LHCN-M2 (cell line): ENCODE data around the gene SLC35E1. TPM values are rescaled to one million over a fixed set of nuclear protein-coding genes. Genes with fewer than 3 reads are reported as not detected.
A peak's percentile ranks its signal among the peaks of the same experiment; 100 is the strongest.

Source experiments
- DNase-seq: peaks from one replicate; pipeline ENCODE4 v3.0.0-alpha.2; 2012; ENCODE audit warnings: low read depth
- polyA plus RNA-seq: library from polyadenylated mRNA; unstranded; fragments of >200 nt; gene quantifications from one replicate; pipeline ENCODE4 v1.2.1, GENCODE V29; 2012; ENCODE audit warnings: missing spikeins
- total RNA-seq: library from RNA; depleted of rRNA; stranded (reverse); fragments of >200 nt; gene quantifications from 2 replicates; pipeline ENCODE4 v1.2.3, GENCODE V29; 2014; rRNA removed

Gene SLC35E1
- 33.2 and 34.3 TPM in 2 replicates for total RNA-seq
- polyA plus RNA-seq = 33.3 TPM

DNA sequence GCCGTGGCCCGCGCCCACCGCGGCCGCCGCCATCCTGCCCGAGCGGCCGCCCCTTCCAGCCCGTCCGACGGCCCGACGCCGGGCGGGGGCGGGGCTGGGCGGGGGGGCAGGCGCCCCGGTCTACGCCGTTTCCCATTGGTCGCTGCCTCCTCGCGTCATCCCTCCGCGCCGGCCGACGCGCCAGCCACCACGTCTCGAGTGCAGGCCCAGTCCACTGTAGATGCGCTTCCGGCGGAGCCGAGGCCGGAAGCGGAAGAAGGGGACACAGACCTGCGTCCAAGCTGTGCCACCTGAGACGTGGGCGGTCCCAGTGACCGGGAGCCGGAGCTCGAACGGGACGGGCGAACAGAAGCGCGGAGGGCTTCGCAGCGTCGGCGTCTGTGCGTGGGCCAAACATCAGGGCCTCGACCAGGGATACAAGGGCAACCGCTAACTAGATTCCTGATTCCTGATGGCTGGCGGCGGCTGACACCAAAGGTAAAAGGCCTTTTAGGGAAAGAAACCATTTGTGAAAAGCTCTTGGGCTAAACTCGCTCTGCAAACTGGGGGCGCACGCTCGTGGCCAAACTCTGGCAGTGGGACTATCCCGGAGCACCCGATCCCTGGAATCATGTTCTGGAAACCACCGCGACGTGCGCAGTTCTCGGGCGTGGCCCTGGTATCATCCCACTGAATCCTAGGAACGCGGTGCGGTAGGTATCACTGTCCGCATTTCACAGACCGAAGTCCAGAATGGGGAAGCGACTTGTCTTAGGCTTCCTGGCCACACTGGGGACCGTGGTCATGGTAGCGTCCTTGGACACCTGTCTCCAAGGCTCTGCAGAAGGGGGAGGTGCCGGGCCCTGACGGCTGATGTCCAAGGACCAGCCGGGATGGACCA lies at the start of gene SLC35E1:
Gene SLC35E1 (minus strand): TSS at position 84 of the 880 bp plus-strand sequence. CDS start 51 bp downstream, at position 33.
- DNase-seq = peak; percentile 90

- no peak for DNase-seq
These were observed 49.1 kb upstream of the SLC35E1 start for GRCh38 chr19:16621165-16621800.

GRCh38 chr19:16620584-16620983 lies 48.4 kb upstream of the SLC35E1 start:
- DNase-seq = no peak

DNA sequence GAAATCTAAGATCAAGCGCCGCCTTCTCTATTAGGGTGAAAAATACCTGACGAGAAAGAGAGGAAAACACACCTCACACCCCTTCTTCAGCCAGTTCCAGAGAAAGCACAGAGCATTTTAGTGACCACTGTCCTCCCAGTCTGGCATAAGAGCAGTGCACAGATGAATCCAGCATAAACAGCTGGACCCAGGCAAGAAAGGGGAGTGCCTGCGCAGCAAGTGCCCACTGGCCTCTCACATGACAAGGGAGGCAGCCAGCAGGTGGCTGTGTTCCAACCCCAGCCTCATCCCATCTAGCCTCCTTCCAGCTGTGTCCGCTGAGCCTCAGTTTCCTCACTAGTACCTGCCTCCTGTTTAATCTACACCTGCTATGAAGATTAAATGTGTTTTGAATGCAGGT lies 47.8 kb upstream of the SLC35E1 start:
- no peak for DNase-seq

DNA sequence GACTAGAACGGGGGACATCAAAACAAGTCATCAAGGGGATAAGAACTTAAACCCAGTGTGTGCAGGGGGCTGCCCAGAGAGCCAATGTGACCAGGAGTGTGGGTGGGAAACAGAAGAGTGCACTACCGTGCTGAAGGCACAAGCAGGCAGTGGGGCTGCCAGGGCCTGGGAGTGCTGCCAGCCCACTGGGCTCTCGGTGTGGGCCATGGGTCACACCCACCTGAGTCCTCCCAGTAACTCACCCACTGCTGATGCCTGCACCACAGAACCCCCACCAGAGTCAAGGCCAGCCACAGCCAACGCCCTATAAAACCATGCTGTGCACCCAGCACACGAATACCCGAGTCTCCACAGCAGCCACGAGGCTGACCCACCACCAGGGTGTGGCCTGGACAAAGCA lies 47.2 kb upstream of the SLC35E1 start:
- peak; percentile 18 for DNase-seq

DNA sequence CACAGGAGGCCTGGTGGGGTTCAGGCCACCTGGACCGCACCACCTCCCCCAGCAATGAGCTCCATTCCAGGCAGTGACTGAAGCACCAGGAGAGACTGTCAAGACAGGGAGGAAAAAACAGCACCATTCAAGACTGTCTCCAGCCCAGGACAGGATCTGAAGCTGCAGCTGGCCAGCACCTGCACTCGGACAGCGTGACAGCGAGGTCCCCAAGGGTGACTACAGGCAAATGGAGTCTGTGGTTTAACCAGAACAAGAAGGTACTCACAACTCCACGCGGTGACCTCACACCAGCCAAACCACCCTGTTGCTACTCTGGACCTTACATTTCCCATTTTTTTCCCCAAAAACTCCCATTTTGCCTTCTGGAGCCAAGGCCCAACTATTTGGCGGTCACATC lies 46.0 kb upstream of the SLC35E1 start:
- DNase-seq = no peak

DNA sequence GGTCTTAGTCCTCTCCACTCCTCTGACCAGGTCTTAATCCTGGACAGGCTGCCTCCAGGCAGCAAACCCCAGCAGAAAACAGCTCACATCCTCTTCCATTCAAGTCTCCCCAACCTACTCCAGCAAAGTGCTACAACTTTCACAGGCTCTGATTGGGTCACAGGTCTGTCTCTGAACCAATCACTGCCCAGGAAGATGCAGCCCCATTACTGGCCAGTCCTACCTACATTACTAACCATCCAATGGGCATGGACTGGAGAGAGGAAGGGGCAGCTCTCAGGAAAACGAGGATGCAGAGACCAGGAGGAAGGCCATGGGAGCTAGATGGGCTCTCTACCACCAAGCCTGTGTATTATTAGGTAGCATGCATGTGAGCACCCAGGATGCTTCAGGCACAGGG lies 43.6 kb upstream of the SLC35E1 start:
- peak; percentile 26 for DNase-seq

DNA sequence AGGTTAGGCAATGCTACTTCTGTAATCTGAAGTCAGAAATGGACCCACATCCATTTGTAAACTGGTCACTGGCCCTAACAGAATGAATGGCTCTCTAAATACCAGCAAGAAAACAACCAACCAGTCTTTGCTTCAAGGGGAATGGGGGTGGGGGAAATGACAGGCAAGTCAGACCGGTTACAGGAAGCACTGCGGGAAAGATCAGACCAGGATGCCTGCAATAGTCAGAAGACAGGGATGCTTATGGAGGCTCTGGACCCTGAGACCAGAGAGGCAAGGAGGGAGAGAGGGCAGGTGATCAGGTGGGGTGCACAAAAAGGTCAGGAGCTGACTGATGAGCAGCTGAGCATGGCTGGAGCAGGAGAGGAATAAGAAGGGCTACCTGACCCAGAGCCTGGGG lies 42.7 kb upstream of the SLC35E1 start:
- no peak for DNase-seq

DNA sequence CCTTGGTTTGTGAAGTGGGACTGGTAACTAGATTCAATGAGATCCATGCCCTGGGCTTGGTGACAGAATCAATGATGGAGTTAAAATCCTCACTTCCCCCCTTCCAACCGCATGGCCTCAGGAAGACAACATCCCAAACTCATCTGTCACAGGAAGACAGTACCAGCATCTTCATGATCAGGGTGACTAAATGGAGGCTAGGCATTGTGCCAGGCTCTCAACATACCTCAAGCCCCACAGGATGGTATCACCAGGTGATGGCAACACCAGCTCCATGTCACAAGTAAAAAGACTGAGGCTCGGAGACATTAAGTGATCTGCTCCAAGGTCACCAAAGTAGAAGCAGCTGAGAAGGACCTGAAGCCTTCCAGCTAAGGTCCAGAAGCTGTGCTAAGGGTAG lies 41.6 kb upstream of the SLC35E1 start:
- DNase-seq = no peak

DNA sequence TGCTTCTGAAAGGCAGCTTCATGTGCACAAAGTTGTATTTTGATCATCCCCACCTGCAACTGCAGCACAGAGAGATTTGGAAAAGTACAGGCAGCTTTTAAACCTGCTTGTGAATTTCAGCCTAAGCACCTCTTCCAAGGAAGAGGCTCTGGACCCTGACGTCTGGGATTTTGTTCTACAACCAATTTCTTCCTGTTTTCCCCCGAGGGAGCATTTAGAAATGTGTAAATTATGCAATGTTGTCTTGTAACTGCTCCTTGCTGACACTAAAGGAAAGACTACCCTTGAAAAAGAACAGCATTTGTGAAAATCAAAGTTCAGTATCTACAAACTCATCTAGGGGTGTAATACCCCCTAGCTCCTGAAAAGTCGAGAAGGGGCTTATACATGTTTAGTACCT lies 40.4 kb upstream of the SLC35E1 start:
- DNase-seq = no peak

DNA sequence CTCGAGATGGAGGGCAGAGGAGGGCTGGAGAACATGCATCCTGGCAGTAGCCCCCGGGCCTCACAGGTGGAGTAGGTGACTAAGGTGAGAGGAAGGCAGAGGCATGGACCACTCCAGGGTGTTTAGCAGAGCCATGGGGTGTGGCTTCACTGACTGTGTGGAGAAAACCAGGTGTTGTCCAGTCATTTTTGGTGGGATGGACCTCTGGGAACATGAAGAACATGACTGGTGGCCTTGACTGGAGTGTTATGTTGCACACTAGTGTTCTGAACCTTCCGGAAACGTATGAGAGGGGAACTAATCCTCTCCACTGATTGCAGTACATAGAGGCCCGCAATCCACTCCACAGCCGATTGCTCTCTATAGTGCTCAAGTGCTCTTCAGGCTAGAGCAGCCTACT lies 38.9 kb upstream of the SLC35E1 start:
- no peak for DNase-seq

GRCh38 chr19:16609511-16610200 lies 37.4 kb upstream of the SLC35E1 start:
- DNase-seq = no peak

DNA sequence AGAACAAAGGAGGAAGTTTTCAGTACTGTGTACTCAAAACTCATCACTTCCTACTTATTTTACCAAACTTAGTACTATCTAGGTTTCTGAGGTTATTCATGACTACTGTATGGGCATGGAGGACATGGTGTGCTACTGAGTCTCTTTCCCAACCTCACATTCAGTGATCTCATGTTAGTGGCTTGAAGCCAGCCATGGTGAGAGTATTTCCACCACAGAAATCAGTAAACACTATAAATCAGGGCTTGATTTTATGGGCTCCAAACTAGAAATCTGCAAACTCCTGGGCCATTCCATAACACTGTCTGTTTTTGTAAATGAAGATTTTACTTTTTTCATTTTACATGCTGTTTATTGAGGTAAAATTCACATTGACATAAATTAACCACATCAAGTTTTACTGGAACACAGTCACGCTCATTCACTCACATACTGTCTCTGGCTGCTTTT lies 36.1 kb upstream of the SLC35E1 start:
- DNase-seq = peak; percentile 85

GRCh38 chr19:16607819-16608218 lies 35.6 kb upstream of the SLC35E1 start:
- no peak for DNase-seq

- peak; percentile 80 for DNase-seq
These were observed 33.4 kb upstream of the SLC35E1 start for GRCh38 chr19:16605553-16605994.

GRCh38 chr19:16605115-16605514 lies 32.9 kb upstream of the SLC35E1 start:
- no peak for DNase-seq

GRCh38 chr19:16604615-16605014 lies 32.4 kb upstream of the SLC35E1 start:
- DNase-seq = no peak

DNA sequence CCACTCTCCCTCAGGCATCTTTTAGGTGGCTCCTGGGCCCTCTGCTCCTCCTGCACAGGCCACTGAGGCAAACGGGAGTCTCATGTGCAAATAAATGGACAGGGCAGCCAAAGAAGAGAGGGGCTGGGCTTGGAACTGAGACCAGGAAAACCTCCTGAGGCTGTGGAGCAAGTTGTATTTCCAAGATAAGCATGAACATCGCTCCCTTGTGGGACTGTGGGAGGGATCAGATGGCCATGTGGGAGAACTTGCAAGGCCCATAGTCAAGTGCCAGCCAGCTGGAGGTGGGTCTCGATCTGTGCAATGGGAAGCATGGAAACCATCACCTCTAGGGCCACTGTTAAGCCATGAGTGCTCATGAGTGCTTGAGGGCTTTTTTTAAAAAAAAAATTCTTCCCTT lies 30.9 kb upstream of the SLC35E1 start:
- DNase-seq = no peak

GRCh38 chr19:16601378-16602052 lies 29.3 kb upstream of the SLC35E1 start:
- no peak for DNase-seq

GRCh38 chr19:16600824-16601223 lies 28.6 kb upstream of the SLC35E1 start:
- no peak for DNase-seq

- DNase-seq = no peak
These were observed 27.6 kb upstream of the SLC35E1 start for GRCh38 chr19:16599655-16600346.
